Thoracic aorta (tissue), 2 donors: Measurements from ENCODE around the gene TEKTIP1. TPM values are rescaled to one million over a fixed set of nuclear protein-coding genes. Genes with fewer than 3 reads are reported as not detected.
A peak's percentile ranks its signal among the peaks of the same experiment; 100 is the strongest.
"Not testable (repeated sequence)": the region's sequence is repeated elsewhere in the genome, so short reads cannot be mapped to it uniquely, and the experiment has no call there.

Experiments
- ATAC-seq: fragments of 150-250 bp; one replicate; pipeline ENCODE4 v1.8.0; 2017; ENCODE audit warnings: low read depth; ENCODE audit not compliant: insufficient number of reproducible peaks, low FRiP score
- DNase-seq: peaks from one replicate; pipeline ENCODE4 v3.0.0-alpha.2; 2020; ENCODE audit warnings: low spot score
- H3K27ac ChIP-seq, 2 donors: fragments of 200-600 bp; sonication (generic); 1 replicate in 1 of 2; 2 replicates in 1 of 2; pipeline ENCODE4 v1.5.1; 2016; ENCODE audit warnings: mild to moderate bottlenecking in 2 of 2, moderate library complexity in 2 of 2
- H3K27me3 ChIP-seq: fragments of 200-600 bp; sonication (generic); replicated peaks from 2 replicates; pipeline ENCODE4 v1.6.0; 2016; ENCODE audit warnings: mild to moderate bottlenecking; ENCODE audit not compliant: insufficient read depth
- H3K36me3 ChIP-seq: fragments of 200-600 bp; sonication (generic); one replicate; pipeline ENCODE4 v1.5.1; 2016
- H3K4me1 ChIP-seq, 2 donors: fragments of 200-600 bp; sonication (generic); 1 replicate in 1 of 2; 2 replicates in 1 of 2; pipeline versions ENCODE4 v1.5.1 to v1.6.0; 2016; ENCODE audit warnings: low read depth in 2 of 2, mild to moderate bottlenecking in 1 of 2; ENCODE audit not compliant: control insufficient read depth in 1 of 2
- H3K4me3 ChIP-seq: fragments of 200-600 bp; sonication (generic); 2 replicates; pipeline ENCODE4 v1.5.1; 2016; ENCODE audit warnings: mild to moderate bottlenecking
- H3K9me3 ChIP-seq: fragments of 200-600 bp; sonication (generic); 2 replicates; pipeline ENCODE4 v1.5.1; 2016
- CTCF ChIP-seq: fragments of 200-600 bp; sonication (generic); IDR thresholded peaks from one replicate; pipeline ENCODE4 v1.5.1; 2019; ENCODE audit warnings: antibody characterized with exemption
- total RNA-seq, 2 donors: library from RNA; depleted of rRNA; stranded (reverse); fragments of >200 nt; gene quantifications; one replicate each; pipeline versions ENCODE4 v1.1.0 to v1.2.3, GENCODE V29; 2016

Gene TEKTIP1
- total RNA-seq, 2 donors from 2014 or later: not detected

GRCh38 chr19:3506384-3507340 lies 32.3 kb upstream of the TEKTIP1 start:
- Histone ChIP-seq H3K4me3 (peak overlapping the region; percentile 91), H3K36me3 (peaks cover 11% of the 10 kb centered on the region), H3K27ac (peak overlapping the region; percentile 48 to 68), H3K27me3 (no peaks in the 10 kb centered on the region), H3K9me3 (no peaks in the 10 kb centered on the region), H3K4me1 (peaks cover 3 to 15% of the 10 kb centered on the region in 2 donors)
- TF ChIP-seq CTCF: no peak
- DNase-seq (no peak), ATAC-seq (no peak)

DNA sequence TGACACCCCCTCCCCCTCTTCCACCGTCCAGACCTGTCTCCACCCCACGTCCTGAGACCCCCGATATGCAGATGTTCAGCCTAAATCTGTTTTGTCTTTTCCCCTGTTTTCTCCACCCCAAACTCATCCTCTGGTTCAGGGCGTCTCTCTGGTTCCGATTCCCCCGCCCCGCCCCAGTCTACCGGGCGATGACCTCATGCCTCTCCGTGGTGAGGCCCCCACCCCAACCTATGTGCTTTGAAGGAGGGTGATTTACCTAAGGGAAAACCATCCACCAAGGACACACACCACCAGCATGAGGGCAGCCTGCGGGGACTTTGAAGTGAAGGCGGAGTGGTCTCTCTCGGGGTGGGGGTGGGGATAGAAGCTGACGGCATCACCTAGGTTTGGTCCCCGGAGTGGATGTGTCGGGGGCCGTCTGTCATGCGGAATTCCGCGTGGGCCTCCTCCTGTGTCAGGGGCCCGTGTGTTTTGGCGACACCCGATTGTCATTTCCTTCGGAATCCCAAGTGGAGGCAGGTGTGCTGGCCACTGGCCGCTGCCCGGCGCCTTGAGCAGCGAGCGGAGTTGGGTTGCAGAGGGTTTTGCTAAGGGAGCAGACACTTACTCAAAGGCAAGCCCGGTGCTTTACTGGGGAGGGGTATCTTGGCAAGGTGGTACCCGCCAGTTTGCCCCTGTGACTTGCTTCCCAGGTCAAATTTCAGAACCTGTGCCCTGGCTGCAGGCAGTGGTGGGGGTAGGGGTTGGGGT lies 31.4 kb upstream of the TEKTIP1 start:
- DNase-seq: no peak
- Histone ChIP-seq H3K27me3 (no peaks in the 10 kb centered on the region), H3K4me3 (peak overlapping the region; percentile 91), H3K4me1 (peaks cover 3 to 24% of the 10 kb centered on the region in 2 donors), H3K27ac (no peak overlapping the region), H3K36me3 (peaks cover 11% of the 10 kb centered on the region), H3K9me3 (no peaks in the 10 kb centered on the region)
- TF ChIP-seq CTCF: no peak
- no peak for ATAC-seq

- Histone ChIP-seq H3K36me3 (peaks cover 11% of the 10 kb centered on the region), H3K4me1 (peaks cover 3 to 27% of the 10 kb centered on the region in 2 donors), H3K4me3 (peak overlapping the region; percentile 91)
- H3K27ac ChIP-seq, ATAC-seq, H3K9me3 ChIP-seq, DNase-seq, H3K27me3 ChIP-seq: not testable (repeated sequence)
Observed at GRCh38 chr19:3508121-3508661, 30.8 kb upstream of the TEKTIP1 start.

- H3K27ac ChIP-seq: no peak overlapping the region
- DNase-seq (no peak), ATAC-seq (no peak)
- H3K27me3 ChIP-seq: no peaks in the 10 kb centered on the region
- peaks cover 11% of the 10 kb centered on the region for H3K36me3 ChIP-seq
- no peak for TF ChIP-seq CTCF
- peaks cover 3 to 27% of the 10 kb centered on the region in 2 donors for H3K4me1 ChIP-seq
- no peak overlapping the region for H3K4me3 ChIP-seq
- no peaks in the 10 kb centered on the region for H3K9me3 ChIP-seq
Observed at GRCh38 chr19:3508771-3509535, 30.0 kb upstream of the TEKTIP1 start.

- H3K27ac ChIP-seq: no peak overlapping the region
- DNase-seq: no peak
- no peaks in the 10 kb centered on the region for H3K27me3 ChIP-seq
- H3K9me3 ChIP-seq: no peaks in the 10 kb centered on the region
- H3K36me3 ChIP-seq: peaks cover 11% of the 10 kb centered on the region
- no peak overlapping the region for H3K4me3 ChIP-seq
- H3K4me1 ChIP-seq: peaks cover 3 to 27% of the 10 kb centered on the region in 2 donors
- no peak for ATAC-seq
- no peak for TF ChIP-seq CTCF
Observed at GRCh38 chr19:3509566-3509989, 29.4 kb upstream of the TEKTIP1 start.
